HepG2 (cell line): ENCODE measurements around the gene KRT2.

ENCODE experiments used
- YY1 ChIP-seq: IDR thresholded peaks from 2 replicates; pipeline ENCODE4 v1.6.1; 2011; ENCODE audit warnings: low read length, low read depth, moderate library complexity, mild to moderate bottlenecking; ENCODE audit not compliant: insufficient read depth, insufficient replicate concordance
- ZNF564 ChIP-seq: sonication (generic); formaldehyde crosslinking; IDR thresholded peaks from 2 replicates; pipeline ENCODE4 v1.8.1; 2023; ENCODE audit warnings: mild to moderate bottlenecking, missing genetic modification reagents
- ZSCAN21 ChIP-seq: sonication (generic); formaldehyde crosslinking; IDR thresholded peaks from 2 replicates; pipeline ENCODE4 v1.8.0; 2022; ENCODE audit warnings: mild to moderate bottlenecking, missing genetic modification reagents, moderate library complexity, borderline replicate concordance
- TF ChIP-seq, protein P1 (sequence below): sonication (generic); formaldehyde crosslinking; IDR thresholded peaks from 2 replicates; pipeline ENCODE4 v1.5.0; 2020; ENCODE audit warnings: mild to moderate bottlenecking, missing genetic modification reagents, moderate library complexity
- TF ChIP-seq, protein P2 (sequence below): sonication (generic); formaldehyde crosslinking; IDR thresholded peaks from 2 replicates; pipeline ENCODE4 v1.8.1; 2023; ENCODE audit warnings: mild to moderate bottlenecking, missing genetic modification reagents
- TF ChIP-seq, protein P3 (sequence below): sonication (generic); formaldehyde crosslinking; conservative IDR thresholded peaks from 2 replicates; pipeline ENCODE4 v1.4.0; 2020; ENCODE audit warnings: missing genetic modification reagents
- TF ChIP-seq, protein P4 (sequence below): IDR thresholded peaks from 2 replicates; pipeline ENCODE4 v1.6.1; 2016; ENCODE audit warnings: low read depth, control low read depth

DNA sequence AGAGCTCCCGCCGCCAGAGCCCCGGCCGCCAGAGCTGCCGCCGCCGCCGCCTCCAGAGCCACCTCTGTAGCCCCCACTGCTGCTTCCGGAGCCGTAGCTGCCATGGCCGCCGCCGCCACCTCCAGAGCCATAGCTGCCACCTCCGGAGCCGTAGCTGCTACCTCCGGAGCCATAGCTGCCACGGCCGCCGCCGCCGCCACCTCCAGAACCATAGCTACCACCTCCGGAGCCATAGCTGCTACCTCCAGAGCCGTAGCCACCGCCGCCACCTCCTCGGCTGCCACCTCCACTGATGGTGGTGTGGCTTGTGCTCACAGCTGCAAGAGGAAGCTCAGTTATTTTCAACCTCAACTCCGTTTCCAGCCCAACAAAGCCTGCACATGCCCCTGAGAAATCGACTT is 23.3 kb upstream of the KRT2 start:
- TF ChIP-seq ZSCAN21 (CRISPR knock-in tag) (no peak), ZNF564 (CRISPR knock-in tag) (no peak), YY1 (no peak)
- TF ChIP-seq, protein P1, sequence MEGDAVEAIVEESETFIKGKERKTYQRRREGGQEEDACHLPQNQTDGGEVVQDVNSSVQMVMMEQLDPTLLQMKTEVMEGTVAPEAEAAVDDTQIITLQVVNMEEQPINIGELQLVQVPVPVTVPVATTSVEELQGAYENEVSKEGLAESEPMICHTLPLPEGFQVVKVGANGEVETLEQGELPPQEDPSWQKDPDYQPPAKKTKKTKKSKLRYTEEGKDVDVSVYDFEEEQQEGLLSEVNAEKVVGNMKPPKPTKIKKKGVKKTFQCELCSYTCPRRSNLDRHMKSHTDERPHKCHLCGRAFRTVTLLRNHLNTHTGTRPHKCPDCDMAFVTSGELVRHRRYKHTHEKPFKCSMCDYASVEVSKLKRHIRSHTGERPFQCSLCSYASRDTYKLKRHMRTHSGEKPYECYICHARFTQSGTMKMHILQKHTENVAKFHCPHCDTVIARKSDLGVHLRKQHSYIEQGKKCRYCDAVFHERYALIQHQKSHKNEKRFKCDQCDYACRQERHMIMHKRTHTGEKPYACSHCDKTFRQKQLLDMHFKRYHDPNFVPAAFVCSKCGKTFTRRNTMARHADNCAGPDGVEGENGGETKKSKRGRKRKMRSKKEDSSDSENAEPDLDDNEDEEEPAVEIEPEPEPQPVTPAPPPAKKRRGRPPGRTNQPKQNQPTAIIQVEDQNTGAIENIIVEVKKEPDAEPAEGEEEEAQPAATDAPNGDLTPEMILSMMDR (CRISPR knock-in tag), result no peak
- TF ChIP-seq, protein P2, sequence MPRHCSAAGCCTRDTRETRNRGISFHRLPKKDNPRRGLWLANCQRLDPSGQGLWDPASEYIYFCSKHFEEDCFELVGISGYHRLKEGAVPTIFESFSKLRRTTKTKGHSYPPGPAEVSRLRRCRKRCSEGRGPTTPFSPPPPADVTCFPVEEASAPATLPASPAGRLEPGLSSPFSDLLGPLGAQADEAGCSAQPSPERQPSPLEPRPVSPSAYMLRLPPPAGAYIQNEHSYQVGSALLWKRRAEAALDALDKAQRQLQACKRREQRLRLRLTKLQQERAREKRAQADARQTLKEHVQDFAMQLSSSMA (CRISPR knock-in tag), result no peak
- TF ChIP-seq, protein P3, sequence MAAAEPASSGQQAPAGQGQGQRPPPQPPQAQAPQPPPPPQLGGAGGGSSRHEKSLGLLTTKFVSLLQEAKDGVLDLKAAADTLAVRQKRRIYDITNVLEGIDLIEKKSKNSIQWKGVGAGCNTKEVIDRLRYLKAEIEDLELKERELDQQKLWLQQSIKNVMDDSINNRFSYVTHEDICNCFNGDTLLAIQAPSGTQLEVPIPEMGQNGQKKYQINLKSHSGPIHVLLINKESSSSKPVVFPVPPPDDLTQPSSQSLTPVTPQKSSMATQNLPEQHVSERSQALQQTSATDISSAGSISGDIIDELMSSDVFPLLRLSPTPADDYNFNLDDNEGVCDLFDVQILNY (CRISPR knock-in tag), result no peak
- TF ChIP-seq, protein P4, sequence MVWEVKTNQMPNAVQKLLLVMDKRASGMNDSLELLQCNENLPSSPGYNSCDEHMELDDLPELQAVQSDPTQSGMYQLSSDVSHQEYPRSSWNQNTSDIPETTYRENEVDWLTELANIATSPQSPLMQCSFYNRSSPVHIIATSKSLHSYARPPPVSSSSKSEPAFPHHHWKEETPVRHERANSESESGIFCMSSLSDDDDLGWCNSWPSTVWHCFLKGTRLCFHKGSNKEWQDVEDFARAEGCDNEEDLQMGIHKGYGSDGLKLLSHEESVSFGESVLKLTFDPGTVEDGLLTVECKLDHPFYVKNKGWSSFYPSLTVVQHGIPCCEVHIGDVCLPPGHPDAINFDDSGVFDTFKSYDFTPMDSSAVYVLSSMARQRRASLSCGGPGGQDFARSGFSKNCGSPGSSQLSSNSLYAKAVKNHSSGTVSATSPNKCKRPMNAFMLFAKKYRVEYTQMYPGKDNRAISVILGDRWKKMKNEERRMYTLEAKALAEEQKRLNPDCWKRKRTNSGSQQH (CRISPR knock-in tag), result no peak
